ENCODE data around the gene GLIPR2. TPM values are rescaled to one million over a fixed set of nuclear protein-coding genes. Genes with fewer than 3 reads are reported as not detected.
"Not testable (repeated sequence)": the region's sequence is repeated elsewhere in the genome, so short reads cannot be mapped to it uniquely, and the experiment has no call there.

The GLIPR2 gene
- total and polyA plus RNA-seq, 4 donors = 30.6 to 56.1 (median 41.6) TPM

DNA sequence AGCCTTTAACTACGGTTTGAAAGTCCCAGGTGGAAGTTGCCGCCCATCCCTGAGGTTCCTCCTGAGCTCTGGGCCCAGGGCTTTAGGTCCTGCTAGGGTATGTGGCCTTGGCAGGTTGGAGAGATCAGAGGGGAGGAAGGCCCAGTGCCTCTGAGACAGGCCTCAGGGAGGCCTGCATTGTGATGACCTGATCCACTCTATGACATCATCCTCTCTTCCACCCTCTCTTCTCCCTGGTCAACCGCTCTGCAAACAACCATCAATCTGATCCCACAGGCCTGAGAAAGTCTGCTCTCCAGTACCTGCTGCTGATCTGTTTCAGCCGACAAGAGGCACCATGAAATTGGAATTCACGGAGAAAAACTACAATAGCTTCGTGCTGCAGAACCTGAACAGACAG is 32.6 kb downstream of the GLIPR2 start, which contains the start of gene CCIN:
TSS of gene CCIN (plus strand) at position 223 of the 400 bp plus-strand sequence. CDS start at position 338, 115 bp downstream.
- no peak within 1 kb of the TSS for H3K4me3 ChIP-seq (ENCODE audit: low read depth, low read length)
- H3K27ac ChIP-seq (ENCODE audit: low read depth, low read length) = no peak within 1 kb of the TSS
- DNase-seq (ENCODE audit: low read depth in 4 of 6, low spot score in 6 of 6) = no peak
- no peaks in the 10 kb centered on the region for H3K27me3 ChIP-seq (ENCODE audit: control insufficient read depth, insufficient read depth, low read length)
- WGBS (ENCODE audit: insufficient coverage) = 85% methylated on average over 6 of the region's 6 CpGs
- H3K4me1 ChIP-seq (ENCODE audit: control insufficient read depth, insufficient read depth, low read length) = peaks cover 27% of the 10 kb centered on the region
- H3K36me3 ChIP-seq (ENCODE audit: control insufficient read depth, insufficient read depth, low read length) = no peaks in the 10 kb centered on the region
- no peaks in the 10 kb centered on the region for H3K9me3 ChIP-seq (ENCODE audit: control insufficient read depth, insufficient read depth, low read length)

DNA sequence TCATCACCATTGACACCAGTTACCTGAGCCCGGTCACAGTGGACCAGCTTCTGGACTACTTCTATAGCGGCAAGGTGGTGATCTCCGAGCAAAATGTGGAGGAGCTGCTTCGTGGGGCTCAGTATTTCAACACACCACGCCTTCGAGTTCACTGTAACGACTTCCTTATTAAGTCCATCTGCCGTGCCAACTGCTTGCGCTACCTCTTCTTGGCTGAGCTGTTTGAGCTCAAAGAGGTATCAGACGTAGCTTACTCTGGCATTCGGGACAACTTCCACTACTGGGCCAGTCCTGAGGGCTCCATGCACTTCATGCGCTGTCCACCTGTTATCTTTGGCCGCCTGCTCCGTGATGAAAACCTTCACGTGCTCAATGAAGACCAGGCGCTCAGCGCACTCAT is 33.2 kb downstream of the GLIPR2 start:
- 95% methylated on average over 17 of the region's 17 CpGs for WGBS (ENCODE audit: insufficient coverage)
- Histone ChIP-seq H3K36me3 (ENCODE audit: control insufficient read depth, insufficient read depth, low read length) (no peaks in the 10 kb centered on the region), H3K4me1 (ENCODE audit: control insufficient read depth, insufficient read depth, low read length) (peaks cover 21% of the 10 kb centered on the region), H3K27me3 (ENCODE audit: control insufficient read depth, insufficient read depth, low read length) (no peaks in the 10 kb centered on the region), H3K9me3 (ENCODE audit: control insufficient read depth, insufficient read depth, low read length) (no peaks in the 10 kb centered on the region), H3K27ac (ENCODE audit: low read depth, low read length) (no peak overlapping the region), H3K4me3 (ENCODE audit: low read depth, low read length) (no peak overlapping the region)
- no peak for DNase-seq (ENCODE audit: low read depth in 4 of 6, low spot score in 6 of 6)

DNA sequence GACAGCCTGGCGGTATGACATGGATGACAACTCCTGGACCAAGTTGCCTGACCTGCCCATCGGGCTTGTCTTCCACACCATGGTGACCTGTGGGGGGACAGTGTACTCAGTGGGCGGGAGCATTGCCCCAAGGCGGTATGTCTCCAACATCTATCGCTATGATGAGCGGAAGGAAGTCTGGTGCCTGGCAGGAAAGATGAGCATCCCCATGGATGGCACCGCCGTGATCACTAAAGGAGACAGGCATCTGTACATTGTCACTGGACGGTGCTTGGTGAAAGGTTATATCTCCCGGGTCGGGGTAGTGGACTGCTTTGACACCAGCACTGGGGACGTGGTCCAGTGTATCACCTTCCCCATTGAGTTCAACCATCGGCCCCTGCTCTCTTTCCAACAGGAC is 34.0 kb downstream of the GLIPR2 start:
- H3K4me1 ChIP-seq (ENCODE audit: control insufficient read depth, insufficient read depth, low read length) = peaks cover 14% of the 10 kb centered on the region
- no peak overlapping the region for H3K27ac ChIP-seq (ENCODE audit: low read depth, low read length)
- no peaks in the 10 kb centered on the region for H3K9me3 ChIP-seq (ENCODE audit: control insufficient read depth, insufficient read depth, low read length)
- DNase-seq (ENCODE audit: low read depth in 4 of 6, low spot score in 6 of 6) = no peak
- no peaks in the 10 kb centered on the region for H3K27me3 ChIP-seq (ENCODE audit: control insufficient read depth, insufficient read depth, low read length)
- H3K4me3 ChIP-seq (ENCODE audit: low read depth, low read length) = no peak overlapping the region
- 94% methylated on average over 12 of the region's 13 CpGs for whole genome bisulfite sequencing (ENCODE audit: insufficient coverage)
- H3K36me3 ChIP-seq (ENCODE audit: control insufficient read depth, insufficient read depth, low read length) = no peaks in the 10 kb centered on the region

DNA sequence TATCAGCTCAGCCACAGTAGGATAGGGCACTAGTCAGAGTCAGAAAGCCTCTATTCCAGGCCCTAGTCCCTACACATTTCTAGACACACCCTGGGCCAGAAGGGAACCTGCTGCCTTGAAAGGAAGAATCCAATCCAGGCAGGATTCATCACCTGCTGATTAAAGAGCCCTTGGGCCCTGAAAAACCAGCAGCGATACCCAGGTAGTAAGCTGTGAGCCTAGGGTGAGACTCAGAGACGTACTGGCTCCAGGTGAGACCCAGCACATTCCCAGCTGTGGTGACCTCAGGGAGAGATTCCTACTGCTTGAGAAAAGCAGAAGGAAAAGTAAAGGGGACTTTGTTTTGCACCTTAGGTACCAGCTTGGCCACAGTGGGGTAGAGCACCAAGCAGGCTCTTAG is 37.3 kb downstream of the GLIPR2 start:
- 96% methylated on average over 2 of the region's 2 CpGs for WGBS (ENCODE audit: insufficient coverage)
- no peaks in the 10 kb centered on the region for H3K27me3 ChIP-seq (ENCODE audit: control insufficient read depth, insufficient read depth, low read length)
- DNase-seq (ENCODE audit: low read depth in 4 of 6, low spot score in 6 of 6) = no peak

DNA sequence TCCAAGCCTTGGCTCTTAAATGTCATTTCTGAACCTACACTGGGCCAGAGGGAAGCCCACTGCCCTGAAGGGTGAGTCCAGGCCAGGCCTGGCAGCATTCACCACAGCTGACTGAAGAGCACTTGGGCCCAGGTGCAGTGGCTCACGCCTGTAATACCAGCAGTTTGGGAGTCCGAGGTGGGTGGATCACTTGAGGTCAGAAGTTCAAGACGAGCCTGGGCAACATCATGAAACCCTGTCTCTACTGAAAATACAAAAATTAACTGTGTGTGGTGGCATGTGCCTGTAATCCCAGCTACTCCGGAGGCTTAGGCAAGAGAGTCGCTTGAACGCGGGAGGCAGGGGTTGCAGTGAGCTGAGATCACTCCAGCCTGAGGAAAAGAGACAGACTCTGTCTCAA is 37.7 kb downstream of the GLIPR2 start:
- WGBS (ENCODE audit: insufficient coverage) = 100% methylated on average over 3 of the region's 7 CpGs
- no peaks in the 10 kb centered on the region for H3K27me3 ChIP-seq (ENCODE audit: control insufficient read depth, insufficient read depth, low read length)
- no peaks in the 10 kb centered on the region for H3K4me1 ChIP-seq (ENCODE audit: control insufficient read depth, insufficient read depth, low read length)
- H3K36me3 ChIP-seq (ENCODE audit: control insufficient read depth, insufficient read depth, low read length) = no peaks in the 10 kb centered on the region
- no peak for DNase-seq (ENCODE audit: low read depth in 4 of 6, low spot score in 6 of 6)
- no peaks in the 10 kb centered on the region for H3K9me3 ChIP-seq (ENCODE audit: control insufficient read depth, insufficient read depth, low read length)
- no peak overlapping the region for H3K27ac ChIP-seq (ENCODE audit: low read depth, low read length)
- no peak overlapping the region for H3K4me3 ChIP-seq (ENCODE audit: low read depth, low read length)

More for the DNA sequence above, 37.3 kb downstream of the GLIPR2 start:
- Histone ChIP-seq H3K27ac (ENCODE audit: low read depth, low read length) (no peak overlapping the region), H3K36me3 (ENCODE audit: control insufficient read depth, insufficient read depth, low read length) (no peaks in the 10 kb centered on the region), H3K4me3 (ENCODE audit: low read depth, low read length) (no peak overlapping the region), H3K4me1 (ENCODE audit: control insufficient read depth, insufficient read depth, low read length) (no peaks in the 10 kb centered on the region), H3K9me3 (ENCODE audit: control insufficient read depth, insufficient read depth, low read length) (no peaks in the 10 kb centered on the region)

DNA sequence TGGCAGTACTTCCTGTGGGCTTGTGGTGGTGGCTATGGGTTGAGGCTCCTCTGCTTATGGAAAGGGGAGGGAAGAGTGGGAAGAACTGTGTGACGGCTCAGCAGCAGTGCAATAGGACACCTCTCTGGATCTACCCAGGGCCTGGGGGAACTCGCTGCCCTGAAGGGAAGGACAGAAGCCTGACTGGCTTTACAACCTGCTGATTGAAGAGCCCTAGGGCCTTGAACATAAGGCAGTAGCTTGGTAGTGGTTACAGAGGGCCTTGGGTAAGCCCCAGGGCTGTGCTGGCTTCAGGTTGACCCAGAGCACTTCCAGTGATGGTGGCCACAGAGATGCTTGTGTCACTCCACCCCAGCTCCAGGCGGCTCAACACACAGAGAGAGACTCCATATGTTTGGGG is 38.2 kb downstream of the GLIPR2 start:
- no peaks in the 10 kb centered on the region for H3K4me1 ChIP-seq (ENCODE audit: control insufficient read depth, insufficient read depth, low read length)
- H3K9me3 ChIP-seq (ENCODE audit: control insufficient read depth, insufficient read depth, low read length) = no peaks in the 10 kb centered on the region
- no peaks in the 10 kb centered on the region for H3K27me3 ChIP-seq (ENCODE audit: control insufficient read depth, insufficient read depth, low read length)
- no peaks in the 10 kb centered on the region for H3K36me3 ChIP-seq (ENCODE audit: control insufficient read depth, insufficient read depth, low read length)
- H3K27ac ChIP-seq (ENCODE audit: low read depth, low read length) = no peak overlapping the region
- 65% methylated on average over 2 of the region's 3 CpGs for WGBS (ENCODE audit: insufficient coverage)
- DNase-seq (ENCODE audit: low read depth in 4 of 6, low spot score in 6 of 6) = no peak
- no peak overlapping the region for H3K4me3 ChIP-seq (ENCODE audit: low read depth, low read length)

DNA sequence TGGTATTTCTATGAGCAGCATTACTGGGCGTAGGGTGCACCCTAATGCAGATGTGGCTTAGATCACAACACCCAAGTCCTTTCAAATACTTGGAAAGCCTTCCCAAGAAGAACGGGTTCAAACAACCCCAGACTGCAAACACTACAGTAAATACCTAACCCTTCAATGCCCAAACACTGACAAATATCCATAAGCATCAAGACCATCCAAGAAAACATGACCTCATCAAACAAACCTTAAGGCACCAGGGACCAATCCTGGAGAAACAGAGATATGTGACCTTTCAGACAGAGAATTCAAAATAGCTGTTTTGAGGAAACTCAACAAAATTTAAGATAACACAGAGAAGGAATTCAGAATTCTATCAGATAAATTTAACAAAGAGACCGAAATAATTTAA is 38.7 kb downstream of the GLIPR2 start:
- not testable (repeated sequence) for H3K9me3 ChIP-seq (ENCODE audit: control insufficient read depth, insufficient read depth, low read length); H3K4me1 ChIP-seq (ENCODE audit: control insufficient read depth, insufficient read depth, low read length); H3K4me3 ChIP-seq (ENCODE audit: low read depth, low read length); H3K36me3 ChIP-seq (ENCODE audit: control insufficient read depth, insufficient read depth, low read length); DNase-seq (ENCODE audit: low read depth in 4 of 6, low spot score in 6 of 6); H3K27me3 ChIP-seq (ENCODE audit: control insufficient read depth, insufficient read depth, low read length); H3K27ac ChIP-seq (ENCODE audit: low read depth, low read length)
- 88% methylated on average over 2 of the region's 3 CpGs for WGBS (ENCODE audit: insufficient coverage)

DNA sequence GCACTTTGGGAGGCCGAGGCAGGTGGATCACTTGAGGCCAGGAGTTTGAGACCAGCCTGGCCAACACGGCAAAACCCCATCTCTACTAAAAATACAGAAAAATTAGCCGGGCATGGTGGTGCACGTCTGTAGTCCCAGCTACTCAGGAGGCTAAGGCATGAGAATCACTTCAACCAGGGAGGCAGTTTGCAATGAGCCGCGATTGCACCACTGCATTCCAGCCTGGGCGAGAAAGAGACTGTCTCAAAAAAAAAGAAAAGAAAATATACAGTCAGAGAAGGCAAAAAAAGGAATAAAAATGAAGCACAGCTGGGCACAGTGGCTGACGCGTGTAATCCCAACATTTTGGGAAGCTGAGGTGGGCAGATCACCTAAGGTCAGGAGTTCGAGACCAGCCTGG is 40.0 kb downstream of the GLIPR2 start:
- H3K27ac ChIP-seq (ENCODE audit: low read depth, low read length); H3K9me3 ChIP-seq (ENCODE audit: control insufficient read depth, insufficient read depth, low read length); H3K36me3 ChIP-seq (ENCODE audit: control insufficient read depth, insufficient read depth, low read length); DNase-seq (ENCODE audit: low read depth in 4 of 6, low spot score in 6 of 6); H3K4me1 ChIP-seq (ENCODE audit: control insufficient read depth, insufficient read depth, low read length); H3K27me3 ChIP-seq (ENCODE audit: control insufficient read depth, insufficient read depth, low read length); H3K4me3 ChIP-seq (ENCODE audit: low read depth, low read length): not testable (repeated sequence)
- WGBS (ENCODE audit: insufficient coverage) = 93% methylated on average over 6 of the region's 10 CpGs

DNA sequence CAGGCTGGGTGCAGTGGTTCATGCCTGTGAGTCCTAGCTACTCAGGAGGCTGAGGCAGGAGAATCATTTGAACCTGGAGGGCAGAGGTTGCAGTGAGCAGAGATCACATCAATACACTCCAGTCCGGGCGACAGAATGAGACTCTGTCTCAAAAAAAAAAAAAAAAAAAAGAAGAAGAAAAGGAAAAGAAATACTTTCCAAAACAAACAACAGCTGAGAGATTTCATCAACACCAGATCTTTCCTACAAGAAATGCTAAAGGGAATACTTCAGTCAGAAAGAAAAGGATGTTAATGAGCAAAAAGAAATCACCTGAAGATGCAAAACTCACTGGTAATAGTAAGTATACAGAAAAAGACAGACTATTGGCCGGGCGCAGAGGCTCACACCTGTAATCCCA is 41.0 kb downstream of the GLIPR2 start:
- H3K4me3 ChIP-seq (ENCODE audit: low read depth, low read length) = no peak overlapping the region
- DNase-seq (ENCODE audit: low read depth in 4 of 6, low spot score in 6 of 6) = no peak
- no peaks in the 10 kb centered on the region for H3K9me3 ChIP-seq (ENCODE audit: control insufficient read depth, insufficient read depth, low read length)
- 100% methylated on average over 2 of the region's 4 CpGs for WGBS (ENCODE audit: insufficient coverage)
- no peak overlapping the region for H3K27ac ChIP-seq (ENCODE audit: low read depth, low read length)
- H3K36me3 ChIP-seq (ENCODE audit: control insufficient read depth, insufficient read depth, low read length) = no peaks in the 10 kb centered on the region
- H3K4me1 ChIP-seq (ENCODE audit: control insufficient read depth, insufficient read depth, low read length) = no peaks in the 10 kb centered on the region
- no peaks in the 10 kb centered on the region for H3K27me3 ChIP-seq (ENCODE audit: control insufficient read depth, insufficient read depth, low read length)

DNA sequence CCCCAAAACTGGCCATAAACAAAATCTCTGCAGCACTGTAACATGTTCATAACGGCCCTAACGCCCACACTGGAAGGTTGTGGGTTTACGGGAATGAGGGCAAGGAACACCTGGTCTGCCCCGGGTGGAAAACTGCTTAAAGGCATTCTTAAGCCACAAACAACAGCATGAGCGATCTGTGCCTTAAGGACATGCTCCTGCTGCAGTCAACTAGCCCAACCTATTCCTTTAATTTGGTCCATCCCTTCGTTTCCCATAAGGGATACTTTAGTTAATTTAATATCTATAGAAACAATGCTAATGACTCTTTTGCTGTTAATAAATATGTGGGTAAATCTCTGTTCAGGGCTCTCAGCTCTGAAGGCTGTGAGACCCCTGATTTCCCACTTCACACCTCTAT is 43.7 kb downstream of the GLIPR2 start:
- not testable (repeated sequence) for H3K4me1 ChIP-seq (ENCODE audit: control insufficient read depth, insufficient read depth, low read length); H3K4me3 ChIP-seq (ENCODE audit: low read depth, low read length); H3K27me3 ChIP-seq (ENCODE audit: control insufficient read depth, insufficient read depth, low read length); DNase-seq (ENCODE audit: low read depth in 4 of 6, low spot score in 6 of 6); H3K36me3 ChIP-seq (ENCODE audit: control insufficient read depth, insufficient read depth, low read length); H3K27ac ChIP-seq (ENCODE audit: low read depth, low read length); H3K9me3 ChIP-seq (ENCODE audit: control insufficient read depth, insufficient read depth, low read length)
- 100% methylated on average over 2 of the region's 6 CpGs for WGBS (ENCODE audit: insufficient coverage)

Data from spinal cord (tissue), 10 donors.